ENCODE measurements around the gene GALNT4.

Gene GALNT4

DNA sequence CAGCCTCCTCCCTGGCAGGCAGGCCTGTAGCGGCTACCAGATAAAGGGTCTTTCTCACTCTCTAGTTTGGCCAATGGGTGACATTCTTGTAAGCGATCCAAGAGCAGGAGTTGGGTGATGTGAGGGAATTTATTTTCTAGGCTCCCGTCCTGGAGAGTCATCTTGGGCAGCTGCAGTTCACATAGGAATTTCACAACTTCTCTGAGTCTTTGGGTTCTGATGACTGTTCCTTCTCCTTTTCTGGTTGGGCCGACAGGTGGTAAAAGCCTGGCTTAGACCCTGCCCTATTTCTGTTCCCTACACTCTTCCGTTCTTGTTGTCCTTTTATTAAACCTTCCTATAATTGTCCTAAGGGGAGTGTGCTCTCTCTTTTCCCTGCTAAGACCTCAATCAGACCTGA is 43.9 kb upstream of the GALNT4 start:
- no peak overlapping the region for H3K4me3 ChIP-seq (ENCODE audit: low read length in 2 of 2)
- no CpG with 5 or more reads among the region's 5 CpGs for WGBS, 2 donors (ENCODE audit: extremely low coverage in 2 of 2, insufficient read length in 2 of 2, insufficient replicate concordance in 1 of 2)

DNA sequence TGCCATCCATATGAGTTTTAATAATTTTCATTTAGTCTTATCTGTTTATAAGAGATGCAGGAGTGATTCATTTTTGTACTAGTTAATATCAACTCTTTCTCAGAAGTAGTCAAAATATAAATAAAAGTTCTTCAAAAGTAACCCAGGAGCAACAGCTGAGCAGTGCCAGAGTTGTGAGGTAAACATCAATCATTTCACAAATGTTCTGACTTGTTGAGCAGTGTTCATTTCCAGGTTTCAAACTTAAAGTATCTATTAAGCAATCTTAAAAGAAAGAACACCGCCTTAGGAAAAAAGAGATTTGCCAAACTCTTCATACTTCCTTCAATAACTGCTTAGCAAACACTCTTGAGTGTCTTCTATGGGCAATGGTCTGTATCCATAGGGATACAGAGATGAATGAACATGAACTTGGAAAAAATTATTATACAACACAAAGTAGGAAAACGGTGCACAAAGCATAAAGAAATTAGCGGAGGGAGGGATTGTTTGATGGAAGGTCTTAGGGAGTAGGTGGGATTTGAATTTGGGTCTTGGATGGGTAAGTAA is 43.2 kb upstream of the GALNT4 start:
- WGBS, 2 donors (ENCODE audit: extremely low coverage in 2 of 2, insufficient read length in 2 of 2, insufficient replicate concordance in 1 of 2) = 100% methylated on average over 1 of the region's 3 CpGs; no CpG with 5 or more reads in 1 of the 2 donors
- H3K4ac ChIP-seq (ENCODE audit: low read length) = no peak overlapping the region
- H4K91ac ChIP-seq (ENCODE audit: low read depth, low read length, poor library complexity) = no peak overlapping the region
- H3K14ac ChIP-seq (ENCODE audit: low read length) = no peak overlapping the region
- H3K18ac ChIP-seq (ENCODE audit: low read length) = no peak overlapping the region
- H4K8ac ChIP-seq (ENCODE audit: low read depth, low read length) = no peak overlapping the region
- H2AK5ac ChIP-seq (ENCODE audit: low read depth, low read length) = no peak overlapping the region
- H2AFZ ChIP-seq (ENCODE audit: low read length) = no peak overlapping the region
- no peak for DNase-seq (ENCODE audit: low spot score)
- H3K9ac ChIP-seq (ENCODE audit: low read depth, low read length, poor library complexity) = no peak overlapping the region
- H2BK12ac ChIP-seq (ENCODE audit: low read length) = no peak overlapping the region
- no peaks in the 10 kb centered on the region for H3K9me3 ChIP-seq (replicated peaks in 1 of 2; ENCODE audit: control insufficient read depth in 2 of 2, insufficient read depth in 1 of 2, low read depth in 1 of 2, low read length in 2 of 2)
- no peaks in the 10 kb centered on the region for H3K27me3 ChIP-seq (ENCODE audit: control insufficient read depth in 3 of 3, insufficient read depth in 3 of 3, low read depth in 1 of 3, low read length in 3 of 3)
- H2BK5ac ChIP-seq (ENCODE audit: low read length) = no peak overlapping the region
- H3K4me1 ChIP-seq (ENCODE audit: control insufficient read depth in 2 of 2, insufficient read depth in 1 of 2, low read depth in 1 of 2, low read length in 2 of 2) = no peaks in the 10 kb centered on the region
- no peak overlapping the region for H3K4me3 ChIP-seq (ENCODE audit: low read length in 2 of 2)
- H3K4me2 ChIP-seq (ENCODE audit: insufficient read depth, low read length, poor library complexity, severe bottlenecking) = no peak overlapping the region
- no peak overlapping the region for H3K23ac ChIP-seq (ENCODE audit: low read depth, low read length, poor library complexity)
- no peaks in the 10 kb centered on the region for H3K36me3 ChIP-seq (replicated peaks in 1 of 2; ENCODE audit: control insufficient read depth in 2 of 2, insufficient read depth in 2 of 2, low read length in 2 of 2)
- H2BK15ac ChIP-seq (ENCODE audit: low read length) = no peak overlapping the region
- no peak overlapping the region for H3K27ac ChIP-seq (replicated peaks; ENCODE audit: low read length)
- no peaks in the 10 kb centered on the region for H3K79me1 ChIP-seq (ENCODE audit: low read depth, low read length)
- no peak overlapping the region for H2BK120ac ChIP-seq (ENCODE audit: low read depth, low read length)

More for the DNA sequence above, 43.9 kb upstream of the GALNT4 start:
- Histone ChIP-seq H3K9me3 (replicated peaks in 1 of 2; ENCODE audit: control insufficient read depth in 2 of 2, insufficient read depth in 1 of 2, low read depth in 1 of 2, low read length in 2 of 2) (no peaks in the 10 kb centered on the region), H4K8ac (ENCODE audit: low read depth, low read length) (no peak overlapping the region), H3K14ac (ENCODE audit: low read length) (no peak overlapping the region), H2BK5ac (ENCODE audit: low read length) (no peak overlapping the region), H3K27ac (replicated peaks; ENCODE audit: low read length) (no peak overlapping the region), H3K4me2 (ENCODE audit: insufficient read depth, low read length, poor library complexity, severe bottlenecking) (no peak overlapping the region), H3K4me1 (ENCODE audit: control insufficient read depth in 2 of 2, insufficient read depth in 1 of 2, low read depth in 1 of 2, low read length in 2 of 2) (no peaks in the 10 kb centered on the region), H3K27me3 (ENCODE audit: control insufficient read depth in 3 of 3, insufficient read depth in 3 of 3, low read depth in 1 of 3, low read length in 3 of 3) (no peaks in the 10 kb centered on the region), H2AFZ (ENCODE audit: low read length) (no peak overlapping the region), H3K36me3 (replicated peaks in 1 of 2; ENCODE audit: control insufficient read depth in 2 of 2, insufficient read depth in 2 of 2, low read length in 2 of 2) (no peaks in the 10 kb centered on the region), H3K18ac (ENCODE audit: low read length) (no peak overlapping the region), H3K79me1 (ENCODE audit: low read depth, low read length) (no peaks in the 10 kb centered on the region), H2BK120ac (ENCODE audit: low read depth, low read length) (no peak overlapping the region), H2AK5ac (ENCODE audit: low read depth, low read length) (no peak overlapping the region), H3K9ac (ENCODE audit: low read depth, low read length, poor library complexity) (no peak overlapping the region), H2BK15ac (ENCODE audit: low read length) (no peak overlapping the region), H3K23ac (ENCODE audit: low read depth, low read length, poor library complexity) (no peak overlapping the region), H4K91ac (ENCODE audit: low read depth, low read length, poor library complexity) (no peak overlapping the region), H3K4ac (ENCODE audit: low read length) (no peak overlapping the region), H2BK12ac (ENCODE audit: low read length) (no peak overlapping the region)
- DNase-seq (ENCODE audit: low spot score) = no peak

DNA sequence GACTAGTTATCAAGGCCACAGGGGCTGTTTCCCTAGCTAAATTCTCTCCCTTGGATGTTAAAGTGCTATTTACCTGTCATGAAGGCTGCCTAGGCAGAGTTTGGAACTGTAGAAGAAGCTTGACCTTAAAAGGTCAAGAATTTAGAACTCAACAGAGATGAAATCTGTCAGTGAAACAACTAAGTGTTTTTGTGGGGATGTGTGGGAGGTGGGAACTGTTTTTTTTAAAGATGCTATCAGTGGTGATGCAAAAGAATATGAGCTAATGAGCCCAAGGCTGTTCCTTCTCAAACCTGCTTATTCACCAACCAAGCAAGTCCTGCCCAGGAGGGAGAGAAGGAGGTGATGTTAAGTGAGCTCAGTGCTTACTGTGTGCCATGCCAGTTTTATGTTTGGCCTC is 42.0 kb upstream of the GALNT4 start:
- H3K9me3 ChIP-seq (replicated peaks in 1 of 2; ENCODE audit: control insufficient read depth in 2 of 2, insufficient read depth in 1 of 2, low read depth in 1 of 2, low read length in 2 of 2) = no peaks in the 10 kb centered on the region
- no peak overlapping the region for H3K27ac ChIP-seq (replicated peaks; ENCODE audit: low read length)
- no peak overlapping the region for H3K18ac ChIP-seq (ENCODE audit: low read length)
- no peak overlapping the region for H3K4me3 ChIP-seq (ENCODE audit: low read length in 2 of 2)
- no peaks in the 10 kb centered on the region for H3K27me3 ChIP-seq (ENCODE audit: control insufficient read depth in 3 of 3, insufficient read depth in 3 of 3, low read depth in 1 of 3, low read length in 3 of 3)
- H3K79me1 ChIP-seq (ENCODE audit: low read depth, low read length) = no peaks in the 10 kb centered on the region
- H3K9ac ChIP-seq (ENCODE audit: low read depth, low read length, poor library complexity) = no peak overlapping the region
- H2AFZ ChIP-seq (ENCODE audit: low read length) = no peak overlapping the region
- H2BK5ac ChIP-seq (ENCODE audit: low read length) = no peak overlapping the region
- no peaks in the 10 kb centered on the region for H3K4me1 ChIP-seq (ENCODE audit: control insufficient read depth in 2 of 2, insufficient read depth in 1 of 2, low read depth in 1 of 2, low read length in 2 of 2)
- no peak overlapping the region for H3K14ac ChIP-seq (ENCODE audit: low read length)
- H4K91ac ChIP-seq (ENCODE audit: low read depth, low read length, poor library complexity) = no peak overlapping the region
- H3K36me3 ChIP-seq (replicated peaks in 1 of 2; ENCODE audit: control insufficient read depth in 2 of 2, insufficient read depth in 2 of 2, low read length in 2 of 2) = no peaks in the 10 kb centered on the region
- H2AK5ac ChIP-seq (ENCODE audit: low read depth, low read length) = no peak overlapping the region
- no peak overlapping the region for H2BK12ac ChIP-seq (ENCODE audit: low read length)
- no peak overlapping the region for H3K23ac ChIP-seq (ENCODE audit: low read depth, low read length, poor library complexity)
- H3K4ac ChIP-seq (ENCODE audit: low read length) = no peak overlapping the region
- no peak overlapping the region for H4K8ac ChIP-seq (ENCODE audit: low read depth, low read length)
- no peak for DNase-seq (ENCODE audit: low spot score)
- H3K4me2 ChIP-seq (ENCODE audit: insufficient read depth, low read length, poor library complexity, severe bottlenecking) = no peak overlapping the region
- H2BK15ac ChIP-seq (ENCODE audit: low read length) = no peak overlapping the region
- H2BK120ac ChIP-seq (ENCODE audit: low read depth, low read length) = no peak overlapping the region

DNA sequence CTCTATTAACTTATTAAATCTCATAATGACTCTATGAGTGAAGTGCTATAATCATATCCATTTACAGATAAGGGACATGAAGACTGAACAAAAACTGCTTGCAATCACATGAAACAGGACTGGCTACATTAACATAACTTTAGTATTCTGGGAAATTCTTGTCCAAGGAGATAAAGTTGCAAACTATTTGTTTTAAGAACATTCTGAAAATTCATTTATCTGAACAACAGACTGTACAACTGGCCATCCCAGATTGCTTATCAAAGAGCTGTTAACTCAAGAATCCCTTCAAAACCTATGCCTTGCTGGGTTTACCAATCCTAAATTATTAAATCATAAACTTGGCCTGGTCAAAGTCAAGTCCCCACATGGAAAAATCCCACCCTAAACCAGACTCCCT is 40.4 kb upstream of the GALNT4 start:
- no peak overlapping the region for H2BK12ac ChIP-seq (ENCODE audit: low read length)
- no peak overlapping the region for H2BK120ac ChIP-seq (ENCODE audit: low read depth, low read length)
- no peaks in the 10 kb centered on the region for H3K4me1 ChIP-seq (ENCODE audit: control insufficient read depth in 2 of 2, insufficient read depth in 1 of 2, low read depth in 1 of 2, low read length in 2 of 2)
- no peak overlapping the region for H3K27ac ChIP-seq (replicated peaks; ENCODE audit: low read length)
- no peaks in the 10 kb centered on the region for H3K36me3 ChIP-seq (replicated peaks in 1 of 2; ENCODE audit: control insufficient read depth in 2 of 2, insufficient read depth in 2 of 2, low read length in 2 of 2)
- no peak overlapping the region for H3K18ac ChIP-seq (ENCODE audit: low read length)
- no peak overlapping the region for H4K91ac ChIP-seq (ENCODE audit: low read depth, low read length, poor library complexity)
- H2BK5ac ChIP-seq (ENCODE audit: low read length) = no peak overlapping the region
- no peak overlapping the region for H2AK5ac ChIP-seq (ENCODE audit: low read depth, low read length)
- H4K8ac ChIP-seq (ENCODE audit: low read depth, low read length) = no peak overlapping the region
- no peaks in the 10 kb centered on the region for H3K79me1 ChIP-seq (ENCODE audit: low read depth, low read length)
- H3K9me3 ChIP-seq (replicated peaks in 1 of 2; ENCODE audit: control insufficient read depth in 2 of 2, insufficient read depth in 1 of 2, low read depth in 1 of 2, low read length in 2 of 2) = no peaks in the 10 kb centered on the region
- no peak overlapping the region for H3K23ac ChIP-seq (ENCODE audit: low read depth, low read length, poor library complexity)
- no peak overlapping the region for H2BK15ac ChIP-seq (ENCODE audit: low read length)
- no peak for DNase-seq (ENCODE audit: low spot score)
- no peak overlapping the region for H2AFZ ChIP-seq (ENCODE audit: low read length)
- H3K4ac ChIP-seq (ENCODE audit: low read length) = no peak overlapping the region
- H3K9ac ChIP-seq (ENCODE audit: low read depth, low read length, poor library complexity) = no peak overlapping the region
- no peaks in the 10 kb centered on the region for H3K27me3 ChIP-seq (ENCODE audit: control insufficient read depth in 3 of 3, insufficient read depth in 3 of 3, low read depth in 1 of 3, low read length in 3 of 3)
- H3K4me2 ChIP-seq (ENCODE audit: insufficient read depth, low read length, poor library complexity, severe bottlenecking) = no peak overlapping the region
- H3K14ac ChIP-seq (ENCODE audit: low read length) = no peak overlapping the region
- H3K4me3 ChIP-seq (ENCODE audit: low read length in 2 of 2) = no peak overlapping the region

All from neuronal stem cell (in vitro differentiated cells).